Jurkat, Clone E6-1 (cell line): Measurements from ENCODE around the gene PCNX2.
A peak's percentile ranks its signal among the peaks of the same experiment; 100 is the strongest.

Experiments used
- DNase-seq: peaks from one replicate; pipeline ENCODE4 v3.0.0-alpha.2; 2011; ENCODE audit warnings: low read depth, low spot score
- H3K4me3 ChIP-seq: 2 replicates; pipeline ENCODE4 v1.5.1; 2011; ENCODE audit warnings: mild to moderate bottlenecking, low read length, control low read depth, moderate library complexity

PCNX2 gene

GRCh38 chr1:232985882-232986526, 309.5 kb downstream of the PCNX2 start:
- no peak for DNase-seq
- H3K4me3 ChIP-seq: no peak overlapping the region

GRCh38 chr1:232984577-232985425, 310.7 kb downstream of the PCNX2 start:
- no peak for DNase-seq
- H3K4me3 ChIP-seq: no peak overlapping the region

- no peak overlapping the region for H3K4me3 ChIP-seq
- DNase-seq: no peak
Measured at GRCh38 chr1:232983817-232984567, 311.5 kb downstream of the PCNX2 start.

GRCh38 chr1:232983375-232983774, 312.1 kb downstream of the PCNX2 start:
- no peak overlapping the region for H3K4me3 ChIP-seq
- no peak for DNase-seq

GRCh38 chr1:232982238-232982944, 313.1 kb downstream of the PCNX2 start:
- H3K4me3 ChIP-seq: no peak overlapping the region

GRCh38 chr1:232980986-232981560, 314.5 kb downstream of the PCNX2 start:
- no peak overlapping the region for H3K4me3 ChIP-seq
- no peak for DNase-seq

More at GRCh38 chr1:232982238-232982944, 313.1 kb downstream of the PCNX2 start:
- DNase-seq: no peak

- no peak overlapping the region for H3K4me3 ChIP-seq
- no peak for DNase-seq
Measured at GRCh38 chr1:232980355-232980978, 315.1 kb downstream of the PCNX2 start.

- no peak for DNase-seq
- no peak overlapping the region for H3K4me3 ChIP-seq
Measured at GRCh38 chr1:232979558-232979957, 316.0 kb downstream of the PCNX2 start.

- no peak overlapping the region for H3K4me3 ChIP-seq
- no peak for DNase-seq
Measured at GRCh38 chr1:232978815-232979214, 316.7 kb downstream of the PCNX2 start.

GRCh38 chr1:232978091-232978634, 317.4 kb downstream of the PCNX2 start:
- DNase-seq: no peak
- H3K4me3 ChIP-seq: no peak overlapping the region

- DNase-seq: no peak
- H3K4me3 ChIP-seq: no peak overlapping the region
Measured at GRCh38 chr1:232974971-232975370, 320.6 kb downstream of the PCNX2 start.

GRCh38 chr1:232973652-232974611, 321.6 kb downstream of the PCNX2 start:
- H3K4me3 ChIP-seq: no peak overlapping the region
- DNase-seq: no peak

GRCh38 chr1:232970508-232970907, 325.0 kb downstream of the PCNX2 start:
- DNase-seq: no peak

GRCh38 chr1:232969799-232970198, 325.7 kb downstream of the PCNX2 start:
- DNase-seq: no peak
- H3K4me3 ChIP-seq: no peak overlapping the region

More at GRCh38 chr1:232970508-232970907, 325.0 kb downstream of the PCNX2 start:
- no peak overlapping the region for H3K4me3 ChIP-seq

- H3K4me3 ChIP-seq: no peak overlapping the region
- DNase-seq: peak; percentile 65
Measured at GRCh38 chr1:232968965-232969364, 326.6 kb downstream of the PCNX2 start.

- no peak overlapping the region for H3K4me3 ChIP-seq
- no peak for DNase-seq
Measured at GRCh38 chr1:232968391-232968790, 327.1 kb downstream of the PCNX2 start.

- DNase-seq: no peak
- no peak overlapping the region for H3K4me3 ChIP-seq
Measured at GRCh38 chr1:232966663-232967062, 328.9 kb downstream of the PCNX2 start.
